HG03025 (cell line): Measurements from ENCODE around the gene COL9A3.

ENCODE experiments used
- ATAC-seq: cut with Tn5 transposase; IDR thresholded peaks from one replicate; pipeline ENCODE4 v1.9.1; 2021; ENCODE audit warnings: mild to moderate bottlenecking, moderate library complexity; ENCODE audit not compliant: unreplicated experiment, low FRiP score

Gene COL9A3

DNA sequence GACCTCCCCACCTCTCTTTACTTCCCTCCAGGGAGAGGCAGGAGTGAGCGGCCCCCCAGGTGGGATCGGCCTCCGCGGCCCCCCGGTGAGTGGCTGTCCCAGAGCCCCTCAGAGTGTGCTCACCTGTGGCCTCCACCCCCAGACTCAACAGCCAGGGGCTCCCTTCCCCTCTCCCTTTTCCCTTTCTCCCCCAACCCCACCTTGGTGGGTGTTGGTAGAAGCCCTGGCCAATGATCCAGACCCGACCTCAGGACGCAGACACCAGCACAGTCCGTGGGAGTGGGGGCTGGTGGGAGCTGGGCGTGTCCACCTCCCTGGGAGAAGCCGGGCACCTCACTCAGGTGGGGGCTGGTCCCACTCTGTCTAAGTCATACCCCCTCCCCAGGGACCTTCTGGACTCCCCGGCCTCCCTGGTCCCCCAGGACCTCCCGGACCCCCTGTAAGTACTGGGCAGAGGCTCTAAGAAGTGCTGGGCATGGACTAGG is 4.9 kb downstream of the COL9A3 start:
- no peak for ATAC-seq

DNA sequence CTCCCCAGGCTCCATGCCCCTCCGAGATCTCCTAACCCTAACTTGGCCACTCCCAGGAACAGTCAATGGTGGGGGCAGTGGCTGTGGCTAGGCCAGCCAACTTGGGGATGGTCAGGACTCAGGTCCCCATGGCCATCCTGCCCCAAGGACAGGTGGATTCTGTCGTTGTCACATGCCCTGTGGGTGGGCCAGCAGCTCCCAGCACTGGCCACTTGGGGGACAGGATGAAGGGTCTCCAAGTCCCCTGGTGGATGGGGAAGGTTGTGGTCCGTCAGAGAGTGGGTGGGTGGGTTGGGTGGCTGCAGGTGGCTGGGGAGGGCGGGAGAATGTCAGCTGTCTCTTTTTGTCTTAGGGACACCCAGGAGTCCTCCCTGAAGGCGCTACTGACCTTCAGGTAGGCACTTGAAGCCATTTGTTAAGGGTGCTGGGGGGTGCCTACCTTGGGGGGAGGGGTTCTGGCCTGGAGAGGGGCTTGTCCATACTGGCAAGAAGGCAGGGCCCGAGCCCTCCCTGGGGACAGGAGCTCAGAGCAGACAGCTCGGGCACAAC is 5.5 kb downstream of the COL9A3 start:
- ATAC-seq: no peak

DNA sequence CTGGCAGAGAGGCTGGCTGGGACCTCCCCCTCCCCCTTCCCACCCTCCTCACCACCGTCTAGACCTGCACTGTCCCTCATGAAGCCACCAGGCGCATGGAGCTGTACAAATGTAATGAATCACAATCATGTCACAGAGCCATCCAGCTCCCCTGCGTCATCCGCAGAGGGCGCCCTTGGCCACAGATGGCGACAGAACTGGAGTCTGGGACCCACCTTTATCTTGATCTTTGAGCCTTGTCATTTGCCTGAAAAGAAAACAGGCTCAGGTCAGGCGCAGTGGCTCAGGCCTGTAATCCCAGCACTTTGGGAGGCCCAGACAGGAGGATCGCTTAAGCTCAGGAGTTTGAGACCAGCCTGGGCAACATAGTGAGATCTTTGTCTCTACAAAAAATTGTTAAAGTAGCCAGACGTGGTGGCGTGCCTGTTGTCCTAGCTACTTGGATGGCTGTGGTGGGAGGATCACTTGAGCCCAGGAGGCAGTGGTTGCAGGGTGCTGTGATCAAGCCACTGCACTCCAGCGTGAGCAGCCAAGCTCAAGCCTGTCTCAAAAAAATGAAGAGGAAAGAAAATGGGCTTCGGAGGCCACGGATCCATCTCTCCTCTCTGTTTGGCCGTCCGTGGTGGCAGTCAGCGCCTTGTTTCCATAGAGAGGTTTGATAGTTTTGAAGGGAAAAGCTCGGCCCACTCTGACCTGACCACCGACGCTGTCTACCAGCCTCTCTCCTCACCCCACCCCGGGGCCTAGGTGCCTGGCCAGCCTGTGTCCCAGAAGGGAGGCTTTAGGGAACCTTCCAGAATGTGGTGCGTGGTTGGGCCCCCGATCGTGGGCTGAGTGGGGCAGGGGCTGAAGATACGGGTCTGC is 6.2 kb downstream of the COL9A3 start:
- no peak for ATAC-seq

DNA sequence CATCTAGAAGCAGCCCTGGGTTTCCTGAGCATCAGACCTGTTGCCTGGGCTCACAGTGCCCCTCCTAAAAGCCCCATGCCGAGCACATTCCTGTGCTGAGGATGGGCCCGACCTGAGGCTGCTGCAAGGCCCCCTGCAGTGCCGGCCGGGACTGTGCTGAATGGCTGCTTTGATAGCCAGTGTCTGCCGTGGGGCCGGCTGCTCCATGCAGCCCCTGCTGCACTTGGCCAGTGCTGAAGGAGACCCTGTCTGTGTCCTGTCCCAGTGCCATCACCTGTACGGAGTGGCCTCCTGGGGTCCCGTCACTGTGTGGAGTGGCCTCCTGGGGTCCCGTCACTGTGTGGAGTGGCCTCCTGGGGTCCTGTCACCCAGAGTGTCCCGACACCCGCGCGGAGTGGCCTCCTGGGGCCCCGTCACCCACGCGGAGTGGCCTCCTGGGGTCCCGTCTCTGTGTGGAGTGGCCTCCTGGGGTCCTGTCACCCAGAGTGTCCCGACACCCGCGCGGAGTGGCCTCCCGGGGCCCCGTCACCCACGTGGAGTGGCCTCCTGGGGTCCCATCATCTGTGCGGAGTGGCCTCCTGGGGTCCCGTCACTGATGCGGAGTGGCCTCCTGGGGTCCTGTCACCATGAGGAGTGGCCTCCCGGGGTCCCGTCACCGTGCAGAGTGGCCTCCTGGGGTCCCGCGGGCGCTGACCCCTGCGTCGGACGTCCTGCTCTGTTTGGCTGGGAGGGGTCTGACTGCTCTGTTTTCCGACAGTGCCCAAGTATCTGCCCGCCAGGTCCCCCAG is 7.0 kb downstream of the COL9A3 start:
- no peak for ATAC-seq

DNA sequence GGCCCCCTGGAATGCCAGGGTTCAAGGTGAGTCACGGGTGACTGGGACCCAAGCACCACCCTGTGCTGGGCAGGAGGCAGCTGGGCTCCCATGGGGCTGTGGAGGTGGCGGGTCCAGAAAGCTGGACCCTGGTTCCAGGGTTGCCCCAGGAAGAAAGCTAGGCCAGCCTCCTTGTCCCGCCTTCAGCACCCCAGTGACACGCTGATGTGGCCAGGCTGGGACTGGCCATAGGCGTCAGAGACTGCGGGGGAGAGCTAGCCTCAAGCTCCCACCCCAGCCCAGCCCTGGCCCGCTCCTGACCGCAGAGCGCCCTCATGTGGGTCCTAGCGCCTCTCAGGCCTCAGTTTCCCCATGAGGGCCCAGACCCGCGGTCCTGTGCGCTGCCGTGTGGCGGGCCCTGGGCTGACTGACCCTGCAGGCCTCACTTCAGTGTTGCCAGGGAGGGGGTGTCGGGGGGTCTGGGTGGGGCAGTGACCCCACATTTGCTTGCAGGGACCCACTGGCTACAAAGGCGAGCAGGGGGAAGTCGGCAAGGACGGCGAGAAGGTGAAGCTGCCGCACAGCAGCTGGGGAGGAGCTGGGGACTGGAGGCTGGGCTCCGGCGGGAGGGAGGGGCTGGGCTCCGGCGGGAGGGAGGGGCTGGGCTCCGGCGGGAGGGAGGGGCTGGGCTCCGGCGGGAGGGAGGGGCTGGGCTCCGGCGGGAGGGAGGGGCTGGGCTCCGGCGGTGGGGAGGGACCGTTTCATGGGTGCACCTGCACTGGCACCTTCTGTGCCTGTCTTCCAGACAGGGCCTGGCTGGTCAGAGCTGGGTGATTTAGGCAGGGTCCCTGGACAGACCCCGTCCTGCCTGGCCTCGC is 7.9 kb downstream of the COL9A3 start:
- ATAC-seq: no peak

DNA sequence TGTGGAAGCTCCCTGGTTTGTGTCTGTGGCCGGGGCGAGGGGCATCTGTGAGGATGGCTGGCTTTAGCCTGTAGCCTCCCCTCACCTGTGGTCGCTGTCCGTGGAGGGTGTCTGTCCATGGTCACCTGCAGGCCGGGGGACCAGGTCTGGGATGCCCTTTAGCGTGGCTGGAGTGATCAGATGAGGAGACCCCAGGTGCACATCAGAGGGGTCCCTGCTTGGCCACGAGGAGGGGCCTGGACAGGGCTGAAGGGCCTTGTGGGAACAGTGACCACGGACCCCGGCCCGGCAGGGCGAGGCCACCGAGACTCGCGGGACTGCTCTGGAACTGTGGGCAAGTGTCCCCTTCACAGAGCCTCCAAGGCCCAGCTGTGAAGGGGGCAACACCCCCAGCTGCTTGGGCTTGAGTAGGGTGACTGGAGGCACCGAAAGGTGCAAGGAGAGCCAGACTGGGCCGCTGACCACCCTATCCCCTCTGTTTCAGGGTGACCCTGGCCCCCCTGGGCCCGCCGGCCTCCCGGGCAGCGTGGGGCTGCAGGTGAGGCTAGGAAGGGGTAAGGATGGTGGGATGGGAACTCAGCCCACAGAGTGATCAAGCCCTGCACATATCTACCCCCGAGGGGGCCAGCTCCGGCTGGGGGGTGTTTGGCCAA is 8.6 kb downstream of the COL9A3 start:
- no peak for ATAC-seq

DNA sequence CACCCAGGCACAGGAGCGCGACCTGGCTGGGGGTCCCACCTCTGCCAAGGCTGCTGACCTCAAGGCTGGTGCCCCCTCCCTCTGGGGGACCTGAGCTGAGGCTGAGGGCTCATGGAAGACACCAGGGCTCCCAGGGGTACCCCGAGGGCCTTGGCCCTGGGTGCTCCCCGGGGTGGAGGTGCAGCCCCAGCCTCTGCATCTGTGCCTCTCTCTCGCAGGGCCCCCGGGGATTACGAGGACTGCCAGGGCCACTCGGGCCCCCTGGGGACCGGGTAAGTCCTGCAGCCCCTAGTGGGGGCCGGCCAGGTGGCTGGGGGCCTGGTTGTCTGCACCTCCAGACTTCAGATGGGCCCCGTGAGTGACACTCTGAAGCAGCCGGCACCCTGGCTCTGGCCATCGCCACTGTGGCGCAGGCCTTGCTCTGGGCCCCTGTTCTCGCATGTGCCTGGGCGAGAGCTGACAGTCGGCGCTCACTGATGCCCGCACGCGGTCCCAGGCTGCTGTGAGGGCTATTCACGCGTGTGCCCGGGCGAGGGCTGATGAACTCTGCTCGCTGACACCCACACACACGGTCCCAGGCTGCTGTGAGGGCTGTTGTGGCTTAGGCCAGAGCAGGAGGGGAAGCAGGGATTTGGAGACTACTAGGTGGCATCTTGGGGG is 9.3 kb downstream of the COL9A3 start:
- ATAC-seq: no peak

DNA sequence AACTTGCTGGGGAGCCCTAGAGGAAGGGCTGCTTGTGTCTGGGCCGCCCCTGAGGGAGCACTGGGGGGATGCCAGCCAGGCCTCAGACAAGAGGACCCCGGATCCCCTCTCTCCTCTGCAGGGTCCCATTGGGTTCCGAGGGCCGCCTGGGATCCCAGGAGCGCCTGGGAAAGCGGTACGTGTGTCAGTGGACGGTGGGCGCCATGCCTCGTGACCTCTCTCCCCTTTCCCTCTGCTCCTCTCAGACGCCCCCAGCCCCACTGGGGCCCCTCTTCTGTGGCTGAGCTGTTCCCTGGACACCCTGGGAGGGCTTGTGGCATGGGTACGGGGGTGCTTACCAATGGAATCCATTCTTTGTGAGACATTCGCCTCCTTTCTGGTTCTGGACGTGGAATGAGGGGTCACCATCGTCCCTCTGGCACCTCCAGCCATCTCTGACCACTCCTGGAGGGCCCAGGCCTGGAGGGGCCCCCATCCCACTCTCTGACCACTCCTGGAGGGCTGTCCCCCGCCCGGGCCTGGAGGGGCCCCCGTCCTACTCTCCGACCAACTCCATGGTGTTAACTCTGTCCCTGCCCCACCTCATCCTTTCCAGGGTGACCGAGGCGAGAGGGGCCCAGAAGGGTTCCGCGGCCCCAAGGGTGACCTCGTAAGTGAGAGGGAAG is 9.9 kb downstream of the COL9A3 start:
- ATAC-seq: no peak

DNA sequence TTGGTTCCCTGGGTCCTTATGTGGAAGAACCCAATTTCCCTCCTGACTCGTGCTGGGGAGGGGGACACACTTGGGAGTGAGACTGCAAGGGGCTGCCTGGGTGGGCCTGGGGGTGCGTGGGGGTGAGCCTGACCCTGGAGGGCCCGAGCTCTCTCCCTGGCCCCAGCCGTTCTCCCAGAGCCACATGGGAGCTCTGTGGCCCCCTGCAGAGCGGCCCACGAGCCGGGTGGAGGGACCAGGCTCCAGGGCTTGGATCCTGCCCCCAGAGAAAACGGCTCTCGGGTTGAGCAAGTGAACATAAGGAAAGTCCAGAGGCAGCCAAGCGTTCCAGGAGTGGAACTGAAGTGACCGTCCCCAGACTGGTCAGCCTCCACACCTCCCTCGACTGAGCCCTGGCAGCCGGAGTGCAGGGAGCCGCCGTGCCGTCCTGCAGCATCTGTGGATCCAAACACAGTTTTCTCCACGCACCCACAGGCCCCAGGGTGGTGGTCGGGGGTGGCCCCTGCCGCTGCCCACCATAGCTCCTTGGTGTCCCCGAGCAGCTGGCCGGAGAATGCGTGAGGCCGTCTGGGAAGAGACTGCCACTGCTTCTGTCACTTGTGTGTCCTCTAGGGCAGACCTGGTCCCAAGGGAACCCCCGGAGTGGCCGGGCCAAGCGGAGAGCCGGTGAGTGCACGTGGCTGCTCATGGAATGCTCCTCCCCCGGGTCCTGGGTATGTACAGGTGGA is 10.6 kb downstream of the COL9A3 start:
- no peak for ATAC-seq

DNA sequence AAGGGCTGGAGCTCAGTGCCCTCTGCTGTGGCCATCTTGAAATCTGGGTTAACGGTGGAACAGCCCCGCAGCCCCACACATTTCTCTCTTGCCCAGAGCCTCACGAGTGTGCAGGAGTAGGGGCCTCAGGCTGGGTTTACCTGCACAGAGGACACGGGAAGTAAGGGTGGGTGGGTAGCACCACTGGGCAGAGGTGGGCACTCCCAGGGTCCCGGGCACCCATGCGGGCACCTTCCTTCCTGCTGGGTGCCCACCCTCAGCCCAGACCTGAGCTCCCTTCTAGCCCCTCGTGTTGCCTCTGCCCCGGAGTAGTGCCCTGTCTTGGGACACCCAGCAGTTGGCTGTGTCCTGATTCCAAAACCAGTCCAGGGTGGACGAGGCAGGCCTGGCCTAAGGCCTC is 11.2 kb downstream of the COL9A3 start:
- ATAC-seq: no peak

DNA sequence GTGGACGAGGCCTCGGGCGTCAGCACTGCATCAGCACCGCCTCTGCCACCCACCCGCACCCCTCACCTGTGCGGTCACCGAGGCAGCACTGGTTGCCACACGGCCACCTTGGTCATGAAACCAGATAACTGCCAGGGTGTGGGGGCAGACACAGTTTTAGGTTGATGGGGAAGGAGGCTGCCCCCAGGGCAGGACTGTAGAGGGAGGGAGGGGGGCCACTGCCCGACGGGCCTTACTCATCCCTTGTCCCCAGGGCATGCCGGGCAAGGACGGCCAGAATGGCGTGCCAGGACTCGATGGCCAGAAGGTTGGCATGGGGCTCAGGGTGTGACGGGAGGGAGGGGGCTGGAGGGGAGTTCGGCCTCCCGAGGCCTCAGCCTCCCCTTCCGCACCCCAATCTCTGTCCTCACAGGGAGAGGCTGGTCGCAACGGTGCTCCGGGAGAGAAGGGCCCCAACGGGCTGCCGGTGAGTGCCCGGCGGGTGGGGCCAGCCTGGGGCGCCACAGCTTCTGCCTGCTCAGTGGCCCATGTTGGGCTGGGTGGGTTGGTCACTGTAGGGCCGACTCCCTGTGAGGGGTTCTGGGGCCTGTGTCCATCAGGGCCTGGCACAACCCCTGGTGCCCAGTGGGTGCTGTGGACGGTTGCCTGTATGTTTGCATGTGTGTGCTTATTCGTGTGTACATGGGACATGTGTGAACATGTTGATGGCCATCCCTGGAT is 11.8 kb downstream of the COL9A3 start:
- ATAC-seq: no peak

DNA sequence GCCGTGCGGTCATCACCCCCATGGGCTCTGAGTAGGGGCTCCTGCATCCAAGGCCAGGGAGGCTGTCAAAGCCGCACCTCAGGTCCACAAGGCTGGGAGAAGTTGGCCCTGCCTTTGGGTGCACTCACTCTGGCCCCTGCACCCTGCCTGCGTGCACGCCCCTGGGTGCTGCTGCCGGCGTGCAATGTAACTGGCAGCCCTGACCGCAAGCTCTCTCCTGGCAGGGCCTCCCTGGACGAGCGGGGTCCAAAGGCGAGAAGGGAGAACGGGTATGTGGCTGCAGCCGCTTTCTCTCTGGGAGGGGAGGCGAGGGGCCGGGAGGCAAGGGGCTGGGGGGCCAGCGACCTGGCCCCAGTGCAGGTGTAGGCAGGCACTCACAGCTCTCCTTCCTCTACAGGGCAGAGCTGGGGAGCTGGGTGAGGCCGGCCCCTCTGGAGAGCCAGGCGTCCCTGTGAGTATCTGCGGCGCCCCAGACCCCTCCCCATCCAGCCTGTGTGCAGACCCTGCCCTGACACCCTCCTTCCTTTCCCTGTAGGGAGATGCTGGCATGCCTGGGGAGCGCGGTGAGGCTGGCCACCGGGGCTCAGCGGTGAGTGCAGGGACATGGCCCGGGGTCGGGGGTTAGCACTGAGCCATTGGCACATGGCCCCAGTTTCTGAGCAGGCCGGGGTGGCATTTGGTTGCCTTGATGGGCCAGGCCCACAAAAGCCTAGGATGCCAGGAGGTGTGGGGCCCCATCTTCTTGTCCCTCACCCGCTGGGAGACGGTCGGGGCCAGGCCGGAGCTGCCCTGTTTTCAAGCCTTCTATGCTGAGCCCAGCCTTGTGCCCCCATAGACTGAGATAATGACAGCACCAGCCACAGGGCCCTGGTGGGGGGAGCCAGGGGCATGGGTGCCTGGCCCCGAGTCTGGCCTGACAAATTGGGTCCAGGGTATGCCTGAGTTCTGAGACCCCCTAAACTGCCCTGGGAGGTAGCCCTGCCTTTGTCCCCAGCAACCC is 12.7 kb downstream of the COL9A3 start:
- no peak for ATAC-seq

DNA sequence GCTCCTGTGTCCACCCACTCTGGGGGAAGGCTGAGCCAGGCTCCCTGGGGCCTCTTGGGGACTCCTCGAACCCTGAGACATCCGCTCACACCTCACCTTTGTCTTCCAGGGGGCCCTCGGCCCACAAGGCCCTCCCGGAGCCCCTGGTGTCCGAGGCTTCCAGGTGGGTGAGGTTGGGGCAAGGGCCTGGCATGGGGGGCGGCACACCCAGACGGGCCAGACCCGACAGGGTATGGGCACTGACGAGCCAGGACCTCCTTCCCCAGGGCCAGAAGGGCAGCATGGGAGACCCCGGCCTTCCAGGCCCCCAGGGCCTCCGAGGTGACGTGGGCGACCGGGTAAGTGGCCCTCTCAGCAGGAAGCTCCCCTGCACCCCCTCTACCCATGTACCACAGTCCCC is 13.4 kb downstream of the COL9A3 start:
- ATAC-seq: no peak

DNA sequence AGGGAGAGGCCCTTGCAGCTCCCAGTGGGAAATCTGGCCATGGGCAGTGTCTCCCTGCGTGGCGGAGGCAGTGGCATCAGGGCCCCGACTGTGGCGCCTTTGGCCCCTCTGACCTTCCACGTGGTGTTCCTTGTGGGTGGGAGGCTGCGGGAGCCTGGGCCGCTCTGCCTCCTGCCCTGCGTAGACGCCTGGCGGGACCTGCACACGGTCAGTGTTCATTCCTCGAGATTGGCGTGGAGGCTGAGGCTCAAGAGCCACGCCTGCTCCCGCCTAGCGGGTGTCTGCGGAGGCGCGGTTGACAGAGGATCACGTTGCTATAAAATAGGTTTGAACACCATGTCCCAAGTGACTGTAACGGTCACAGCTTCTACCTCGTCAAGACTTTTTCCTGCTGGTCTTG is 14.0 kb downstream of the COL9A3 start:
- ATAC-seq: no peak

DNA sequence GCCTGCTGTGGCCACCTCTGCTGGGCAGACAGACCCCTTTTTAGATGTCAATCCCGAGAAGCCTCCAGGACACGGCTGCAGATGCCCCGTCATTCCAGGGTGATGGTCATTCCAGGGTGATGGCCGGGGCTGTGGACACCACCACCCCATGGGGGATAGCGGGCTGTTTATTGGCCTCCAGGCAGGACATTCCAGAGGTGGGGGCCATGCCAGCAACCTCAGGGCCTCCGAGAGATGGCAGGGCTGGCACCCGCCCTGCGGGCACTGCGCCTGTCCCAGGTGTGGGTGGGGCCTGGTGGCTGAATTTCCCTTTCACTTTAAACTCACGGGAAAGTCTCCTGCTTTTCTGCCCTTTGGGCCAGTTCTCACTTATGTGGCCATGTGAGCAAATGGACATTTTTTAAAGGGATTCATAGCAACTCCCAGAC is 14.5 kb downstream of the COL9A3 start:
- no peak for ATAC-seq

DNA sequence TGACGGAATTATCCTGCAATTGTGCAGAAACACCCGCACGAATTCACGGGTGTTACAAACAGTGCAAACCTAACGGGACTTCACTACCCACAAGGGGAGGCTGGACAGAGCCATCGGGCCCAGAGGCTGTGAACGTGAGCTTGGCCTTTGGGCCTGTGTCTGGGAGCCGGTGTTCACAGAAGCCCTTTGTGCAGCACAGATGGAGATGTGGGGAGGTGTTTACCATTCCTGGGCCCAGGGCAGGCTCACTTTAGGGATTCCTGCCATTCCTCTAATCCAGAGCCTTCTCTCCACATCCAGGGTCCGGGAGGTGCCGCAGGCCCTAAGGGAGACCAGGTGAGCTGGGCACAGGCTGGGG is 15.0 kb downstream of the COL9A3 start:
- no peak for ATAC-seq
